Hepatic stellate cell (primary cell): Measurements from ENCODE around the gene UBN2.

Source experiments
- DNase-seq: peaks from one replicate; pipeline ENCODE4 v3.0.0; 2011; ENCODE audit warnings: low spot score

The UBN2 gene

GRCh38 chr7:139355320-139355719 is 124.3 kb downstream of the UBN2 start:
- DNase-seq: no peak
